T-cell (primary cell): Measurements from ENCODE around the gene NTM. TPM values are rescaled to one million over a fixed set of nuclear protein-coding genes. Genes with fewer than 3 reads are reported as not detected.
"Not testable (repeated sequence)": the region's sequence is repeated elsewhere in the genome, so short reads cannot be mapped to it uniquely, and the experiment has no call there.

Source experiments
- ATAC-seq, 4 experiments: fragments of 200-7000 bp in 3 of 4; fragments of 150-1000 bp in 1 of 4; cut with Tn5 transposase; replicated peaks in 1 of 4; 1 replicate in 3 of 4; 2 replicates in 1 of 4; pipeline ENCODE4 v1.10.0; 2021; ENCODE audit warnings: moderate library complexity in 3 of 4, mild to moderate bottlenecking in 2 of 4, moderate number of reproducible peaks in 1 of 4
- CTCF ChIA-PET, 2 donors: fragments of 300-600 bp; sonication (Branson Sonifier 250); formaldehyde crosslinking; loops; one replicate each; lab custom pipeline; 2022; ENCODE audit warnings: antibody characterized with exemption in 2 of 2; lab: Charles Lee
- POLR2A ChIA-PET, 2 donors: fragments of 300-600 bp; sonication (Branson Sonifier 250); formaldehyde crosslinking; loops; one replicate each; lab custom pipeline; 2022; ENCODE audit warnings: antibody characterized with exemption in 2 of 2; lab: Charles Lee
- DNase-seq, 35 experiments: peaks; one replicate each; pipeline versions ENCODE4 v3.0.0 to v3.0.0-alpha.2; 2013 to 2023
- H3K27ac ChIP-seq: one replicate; pipeline ENCODE4 v1.5.1; 2013; ENCODE audit warnings: low read length
- H3K27me3 ChIP-seq, 2 experiments: replicated peaks in 1 of 2; 1 replicate in 1 of 2; 2 replicates in 1 of 2; pipeline versions ENCODE4 v1.6.1 to v1.7.0; 2013; ENCODE audit warnings: low read length in 1 of 2, mixed read lengths in 1 of 2; ENCODE audit not compliant: control insufficient read depth in 2 of 2, insufficient read depth in 2 of 2; ENCODE audit errors: extremely low read depth in 1 of 2
- H3K36me3 ChIP-seq, 2 donors: 1 replicate in 1 of 2; 2 replicates in 1 of 2; pipeline versions ENCODE4 v1.6.1 to v1.7.0; 2013; ENCODE audit warnings: low read length in 1 of 2; ENCODE audit not compliant: control insufficient read depth in 2 of 2, insufficient read depth in 1 of 2; ENCODE audit errors: extremely low read depth in 1 of 2
- H3K4me1 ChIP-seq, 2 experiments: 1 replicate in 1 of 2; 2 replicates in 1 of 2; pipeline versions ENCODE4 v1.6.1 to v1.7.0; 2013; ENCODE audit warnings: low read length in 2 of 2, mixed read lengths in 1 of 2; ENCODE audit not compliant: insufficient read depth in 2 of 2, control insufficient read depth in 1 of 2; ENCODE audit errors: extremely low read depth in 1 of 2
- H3K4me3 ChIP-seq, 2 donors: 1 replicate in 1 of 2; 2 replicates in 1 of 2; pipeline versions ENCODE4 v1.5.1 to v1.7.0; 2013; ENCODE audit warnings: mild to moderate bottlenecking in 2 of 2, low read length in 1 of 2, moderate library complexity in 1 of 2; ENCODE audit not compliant: control insufficient read depth in 1 of 2; ENCODE audit errors: extremely low read depth in 1 of 2
- H3K9me3 ChIP-seq: 2 replicates; pipeline ENCODE4 v1.7.0; 2013
- H3K27ac Mint-ChIP-seq, 2 donors: one replicate each; pipeline ENCODE4 v1.8.0; 2020 to 2021; ENCODE audit warnings: mild to moderate bottlenecking in 2 of 2, mixed read lengths in 2 of 2
- H3K27me3 Mint-ChIP-seq, 2 donors: one replicate each; pipeline ENCODE4 v1.8.0; 2021 to 2022; ENCODE audit warnings: mixed read lengths in 2 of 2
- H3K36me3 Mint-ChIP-seq: one replicate; pipeline ENCODE4 v1.8.0; 2021; ENCODE audit warnings: mixed read lengths
- H3K4me1 Mint-ChIP-seq, 3 donors: one replicate each; pipeline ENCODE4 v1.8.0; 2020 to 2022; ENCODE audit warnings: mixed read lengths in 3 of 3, mild to moderate bottlenecking in 1 of 3
- H3K4me3 Mint-ChIP-seq, 3 donors: one replicate each; pipeline ENCODE4 v1.8.0; 2020 to 2022; ENCODE audit warnings: mild to moderate bottlenecking in 3 of 3, mixed read lengths in 3 of 3, moderate library complexity in 3 of 3
- H3K9me3 Mint-ChIP-seq, 3 donors: one replicate each; pipeline ENCODE4 v1.8.0; 2020 to 2022; ENCODE audit warnings: mixed read lengths in 3 of 3
- WGBS: methylation state at CpG from one replicate; pipeline ENCODE4 v1.1.5; 2013; ENCODE audit warnings: missing lambda C conversion rate; ENCODE audit not compliant: insufficient coverage; 5-methylcytosine and 5-hydroxymethylcytosine counted together
- total RNA-seq, 35 experiments: library from RNA in 6 of 35; stranded (reverse) in 6 of 35; fragments of 120-200 nt in 1 of 35; gene quantifications; one replicate each; pipeline versions ENCODE4 v1.2.1 to v1.2.4 and lab custom pipeline; 2013 to 2026

The NTM gene
- total RNA-seq, 5 donors from 2014 or later (not counting 1 experiment from before 2014, with no cell fraction given), result not detected

GRCh38 chr11:132361011-132361550 lies 990.7 kb downstream of the NTM start:
- CTCF ChIA-PET, result no interaction called here

DNA sequence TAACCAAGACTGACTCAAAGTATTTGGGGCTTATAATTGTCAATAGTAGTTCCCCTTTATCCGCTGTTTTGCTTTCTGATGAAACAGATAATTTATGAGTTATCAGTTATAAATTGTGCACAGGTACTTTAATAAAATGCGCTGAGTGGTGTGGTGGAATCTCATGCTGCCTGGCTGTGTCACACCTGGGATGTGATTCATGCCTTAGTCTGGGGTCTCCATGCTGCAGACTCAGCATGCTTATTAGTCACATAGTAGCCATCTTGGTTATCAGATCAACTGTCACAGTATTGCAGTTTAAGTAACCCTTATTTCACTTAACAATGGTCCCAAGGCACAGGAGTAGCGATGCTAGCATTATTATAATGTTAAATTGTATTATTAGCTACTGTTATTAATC lies 995.2 kb downstream of the NTM start:
- Mint-ChIP-seq H3K9me3 (peaks cover 4 to 10% (median 7%) of the 10 kb centered on the region in 3 donors), H3K4me3 (no peak overlapping the region), H3K36me3 (no peaks in the 10 kb centered on the region), H3K27ac (no peak overlapping the region), H3K4me1 (peaks cover 0 to 1% (median 0%) of the 10 kb centered on the region in 3 donors), H3K27me3 (no peaks in the 10 kb centered on the region)
- no peak for ATAC-seq
- Histone ChIP-seq H3K4me3 (no peak overlapping the region), H3K27me3 (no peaks in the 10 kb centered on the region), H3K36me3 (no peaks in the 10 kb centered on the region), H3K27ac (no peak overlapping the region), H3K9me3 (no peaks in the 10 kb centered on the region), H3K4me1 (no peaks in the 10 kb centered on the region)
- no peak for DNase-seq
- ChIA-PET CTCF (interaction anchor here in 1 of 2 donors (0.6 kb wide), 1 partner anchor 129 kb away, joined by 3 read pairs; no protein-coding TSS in a partner anchor), POLR2A (interaction anchor here in 1 of 2 donors (0.5 to 0.6 kb wide), 2 partner anchors 744 to 781 kb away, joined by 3 to 6 read pairs; no protein-coding TSS in a partner anchor)
- 100% methylated on average over 1 of the region's 3 CpGs for WGBS

More at GRCh38 chr11:132361011-132361550, 990.7 kb downstream of the NTM start:
- Histone ChIP-seq H3K4me3 (no peak overlapping the region), H3K27ac (no peak overlapping the region), H3K36me3 (no peaks in the 10 kb centered on the region), H3K9me3 (no peaks in the 10 kb centered on the region), H3K27me3 (no peaks in the 10 kb centered on the region), H3K4me1 (peaks cover 0 to 6% of the 10 kb centered on the region in 2 experiments)
- WGBS, result 71% methylated on average over 1 of the region's 8 CpGs
- H3K27me3 Mint-ChIP-seq, result no peaks in the 10 kb centered on the region
- no peaks in the 10 kb centered on the region for H3K36me3 Mint-ChIP-seq
- no peak for ATAC-seq
- POLR2A ChIA-PET, result no interaction called here
- no peak for DNase-seq
- no peak overlapping the region for H3K4me3 Mint-ChIP-seq
- no peak overlapping the region for H3K27ac Mint-ChIP-seq
- peaks cover 0 to 7% (median 7%) of the 10 kb centered on the region in 3 donors for H3K9me3 Mint-ChIP-seq
- H3K4me1 Mint-ChIP-seq, result peaks cover 0 to 16% (median 3%) of the 10 kb centered on the region in 3 donors

GRCh38 chr11:132367293-132367692 lies 996.9 kb downstream of the NTM start:
- Histone ChIP-seq H3K36me3 (no peaks in the 10 kb centered on the region), H3K4me1 (no peaks in the 10 kb centered on the region), H3K27me3 (no peaks in the 10 kb centered on the region), H3K27ac (no peak overlapping the region), H3K4me3 (no peak overlapping the region), H3K9me3 (no peaks in the 10 kb centered on the region)
- Mint-ChIP-seq H3K9me3 (peaks cover 4 to 10% (median 7%) of the 10 kb centered on the region in 3 donors), H3K4me1 (no peaks in the 10 kb centered on the region), H3K36me3 (no peaks in the 10 kb centered on the region), H3K27ac (no peak overlapping the region), H3K4me3 (no peak overlapping the region), H3K27me3 (no peaks in the 10 kb centered on the region)
- WGBS, result no CpG with 5 or more reads among the region's 3 CpGs
- CTCF ChIA-PET, result no interaction called here
- ATAC-seq, result no peak
- POLR2A ChIA-PET, result interaction anchor here in 1 of 2 donors (0.6 kb wide), 1 partner anchor 119 kb away, joined by 3 read pairs; no protein-coding TSS in a partner anchor
- DNase-seq, result no peak

- ATAC-seq, H3K9me3 Mint-ChIP-seq, H3K4me3 ChIP-seq, CTCF ChIA-PET, H3K4me3 Mint-ChIP-seq, H3K36me3 ChIP-seq, POLR2A ChIA-PET, H3K36me3 Mint-ChIP-seq, H3K4me1 Mint-ChIP-seq, H3K9me3 ChIP-seq, H3K27ac ChIP-seq, H3K4me1 ChIP-seq, H3K27me3 Mint-ChIP-seq, H3K27ac Mint-ChIP-seq, H3K27me3 ChIP-seq, DNase-seq: not testable (repeated sequence)
These were observed 999.7 kb downstream of the NTM start for GRCh38 chr11:132370114-132370513.

DNA sequence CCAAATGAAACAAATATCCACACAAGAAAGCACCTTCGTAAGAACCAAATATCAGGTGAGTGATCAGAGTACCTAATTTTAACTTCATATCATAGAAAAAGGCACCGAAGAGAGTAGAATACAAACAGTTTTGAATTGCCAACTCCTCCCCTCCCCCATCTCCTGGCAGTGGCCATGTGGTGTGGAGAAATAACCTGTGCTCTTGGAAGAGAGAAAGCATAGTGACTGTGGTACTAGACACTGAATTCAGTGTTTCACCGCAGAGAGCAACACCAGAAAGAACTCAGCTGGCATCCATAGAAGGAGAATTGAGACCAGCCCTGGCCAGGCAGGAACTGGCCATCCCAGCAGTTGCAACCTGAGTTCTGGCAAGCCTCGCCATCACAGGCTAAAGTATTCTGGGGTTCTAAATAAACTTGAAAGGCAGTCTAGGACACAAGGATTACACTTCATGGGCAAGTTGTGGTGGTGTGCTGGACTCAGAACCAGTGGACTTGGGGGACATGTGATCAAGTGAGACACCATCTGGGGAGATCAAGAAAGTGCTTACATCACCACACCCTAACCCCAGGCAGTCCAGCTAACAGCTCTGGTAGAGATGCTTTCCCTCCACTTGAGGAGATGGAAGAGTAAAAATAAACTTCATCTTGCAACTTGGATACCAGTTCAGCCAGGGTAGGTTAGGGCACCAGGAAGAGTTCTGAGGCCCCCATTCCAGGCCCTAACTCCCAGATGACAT lies 1003.2 kb downstream of the NTM start:
- no peaks in the 10 kb centered on the region for H3K27me3 ChIP-seq
- H3K4me1 Mint-ChIP-seq, result no peaks in the 10 kb centered on the region
- CTCF ChIA-PET, result no interaction called here

GRCh38 chr11:132379540-132379939 lies 1009.1 kb downstream of the NTM start:
- H3K36me3 ChIP-seq, result no peaks in the 10 kb centered on the region
- Mint-ChIP-seq H3K4me1 (no peaks in the 10 kb centered on the region), H3K27me3 (no peaks in the 10 kb centered on the region), H3K36me3 (no peaks in the 10 kb centered on the region), H3K9me3 (peaks cover 4 to 16% (median 15%) of the 10 kb centered on the region in 3 donors), H3K4me3 (no peak overlapping the region), H3K27ac (no peak overlapping the region)
- CTCF ChIA-PET, result no interaction called here
- POLR2A ChIA-PET, result no interaction called here
- H3K27me3 ChIP-seq, result no peaks in the 10 kb centered on the region
- ATAC-seq, result no peak
- H3K4me1 ChIP-seq, result no peaks in the 10 kb centered on the region
- H3K4me3 ChIP-seq, result no peak overlapping the region
- no peak for DNase-seq
- WGBS, result 86% methylated on average over 1 of the region's 3 CpGs
- H3K9me3 ChIP-seq, result no peaks in the 10 kb centered on the region
- no peak overlapping the region for H3K27ac ChIP-seq

More for the DNA sequence above, 1003.2 kb downstream of the NTM start:
- Mint-ChIP-seq H3K9me3 (peaks cover 0 to 6% (median 4%) of the 10 kb centered on the region in 3 donors), H3K36me3 (no peaks in the 10 kb centered on the region), H3K27ac (no peak overlapping the region), H3K27me3 (no peaks in the 10 kb centered on the region), H3K4me3 (no peak overlapping the region)
- 87% methylated on average over 2 of the region's 4 CpGs for WGBS
- POLR2A ChIA-PET, result no interaction called here
- Histone ChIP-seq H3K27ac (no peak overlapping the region), H3K4me1 (no peaks in the 10 kb centered on the region), H3K36me3 (no peaks in the 10 kb centered on the region), H3K4me3 (no peak overlapping the region), H3K9me3 (no peaks in the 10 kb centered on the region)
- DNase-seq, result no peak
- no peak for ATAC-seq
